Stimulated activated CD4-positive, alpha-beta T cell treated with anti-CD3 and anti-CD28 coated beads, Interleukin-4, amount 100 ng/mL, for 24 hours (primary cell): Measurements from ENCODE around the gene BBS4.
"Not testable (repeated sequence)": the region's sequence is repeated elsewhere in the genome, so short reads cannot be mapped to it uniquely, and the experiment has no call there.

ENCODE experiments used
- DNase-seq: peaks from one replicate; pipeline ENCODE4 v3.0.0-alpha.2; 2020

The BBS4 gene, protein sequence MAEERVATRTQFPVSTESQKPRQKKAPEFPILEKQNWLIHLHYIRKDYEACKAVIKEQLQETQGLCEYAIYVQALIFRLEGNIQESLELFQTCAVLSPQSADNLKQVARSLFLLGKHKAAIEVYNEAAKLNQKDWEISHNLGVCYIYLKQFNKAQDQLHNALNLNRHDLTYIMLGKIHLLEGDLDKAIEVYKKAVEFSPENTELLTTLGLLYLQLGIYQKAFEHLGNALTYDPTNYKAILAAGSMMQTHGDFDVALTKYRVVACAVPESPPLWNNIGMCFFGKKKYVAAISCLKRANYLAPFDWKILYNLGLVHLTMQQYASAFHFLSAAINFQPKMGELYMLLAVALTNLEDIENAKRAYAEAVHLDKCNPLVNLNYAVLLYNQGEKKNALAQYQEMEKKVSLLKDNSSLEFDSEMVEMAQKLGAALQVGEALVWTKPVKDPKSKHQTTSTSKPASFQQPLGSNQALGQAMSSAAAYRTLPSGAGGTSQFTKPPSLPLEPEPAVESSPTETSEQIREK

DNA sequence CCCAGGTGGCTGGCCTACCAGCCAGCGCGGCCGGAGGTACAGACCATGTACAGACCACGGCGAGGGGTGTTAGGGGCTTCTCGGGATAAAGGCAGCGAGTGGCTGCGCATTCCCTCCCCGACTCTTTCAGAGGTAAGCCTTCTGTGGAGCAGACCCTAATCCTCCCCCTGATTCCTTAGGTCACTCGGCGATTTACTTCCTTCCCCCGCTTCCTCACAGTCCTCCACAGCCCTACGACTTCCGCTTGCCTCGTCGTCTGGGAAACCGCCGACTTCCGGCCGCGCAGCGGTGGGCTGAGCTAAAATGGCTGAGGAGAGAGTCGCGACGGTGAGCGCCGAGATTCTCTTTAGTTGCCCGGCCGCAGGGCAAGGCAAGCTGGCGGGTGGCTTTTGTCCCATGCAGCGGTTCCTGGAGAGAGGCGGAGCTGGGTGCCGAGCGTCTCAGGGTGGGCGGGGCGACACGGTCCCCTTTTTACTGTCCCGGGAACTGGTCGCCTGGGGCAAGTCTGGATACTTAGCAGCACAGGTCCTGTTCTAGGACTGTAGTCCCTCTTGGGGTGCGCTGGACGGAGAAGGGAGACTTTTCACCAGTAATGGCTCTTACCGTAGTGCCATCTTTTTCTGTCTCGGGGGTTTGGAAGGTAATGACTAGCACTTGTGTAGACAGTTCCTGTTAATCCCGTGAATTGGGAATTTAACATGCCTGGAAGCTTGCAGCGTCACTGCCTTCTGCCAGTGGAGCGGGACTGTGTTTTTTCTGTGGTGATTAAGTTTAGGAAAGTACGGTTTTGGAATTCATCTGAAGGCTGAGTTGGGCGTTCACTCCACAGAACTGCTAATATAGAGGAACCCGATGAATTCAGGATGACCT, at the start of gene BBS4, which contains the start of gene HIGD2B:
BBS4 (plus strand) TSS at position 283 of the 870 bp plus-strand sequence; CDS start at position 304, 21 bp downstream.
HIGD2B (minus strand) TSS at position 258 of the 870 bp plus-strand sequence. CDS start 9,808 bp downstream, outside the sequence.
- peak; percentile 87 for DNase-seq

DNA sequence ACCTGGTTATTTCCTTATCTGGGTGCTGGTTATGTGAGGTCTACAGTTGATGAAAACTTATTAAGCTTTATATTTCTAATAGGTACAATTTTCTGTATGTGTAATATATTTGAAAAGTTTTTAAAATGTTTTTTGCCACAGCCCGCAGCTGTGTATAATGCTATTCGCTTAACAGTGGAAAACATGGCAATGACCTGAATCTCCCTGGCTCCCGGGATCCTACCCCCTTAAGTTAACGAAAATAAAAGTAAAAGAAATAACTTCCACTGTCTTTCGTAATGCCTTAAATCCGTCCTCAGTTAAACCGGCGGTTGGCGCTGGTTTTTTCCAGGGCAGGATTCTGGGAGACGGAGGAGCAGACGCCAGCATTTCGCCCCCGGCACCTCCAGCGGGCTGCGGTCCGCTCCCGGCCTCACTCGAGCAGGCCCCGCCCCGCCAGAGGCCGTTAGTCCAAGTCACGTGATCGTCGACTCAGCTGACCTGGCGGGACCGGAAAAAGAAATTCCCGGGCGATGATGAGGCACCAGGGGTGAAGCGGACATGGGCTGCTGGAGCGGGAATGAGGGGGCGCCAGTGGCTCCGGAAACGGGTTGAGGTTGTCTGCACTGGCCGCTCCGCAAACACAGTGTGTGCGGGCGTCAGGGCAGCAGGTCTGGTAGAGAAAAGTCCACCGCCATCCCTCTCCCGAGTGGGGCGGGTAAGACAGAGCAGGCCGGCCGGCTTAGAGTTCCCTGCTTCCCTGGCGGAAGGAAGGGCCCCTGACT, 49.3 kb upstream of the BBS4 start:
- DNase-seq = peak; percentile 72

- not testable (repeated sequence) for DNase-seq
Measured at GRCh38 chr15:72639759-72640483, 46.1 kb upstream of the BBS4 start.

DNA sequence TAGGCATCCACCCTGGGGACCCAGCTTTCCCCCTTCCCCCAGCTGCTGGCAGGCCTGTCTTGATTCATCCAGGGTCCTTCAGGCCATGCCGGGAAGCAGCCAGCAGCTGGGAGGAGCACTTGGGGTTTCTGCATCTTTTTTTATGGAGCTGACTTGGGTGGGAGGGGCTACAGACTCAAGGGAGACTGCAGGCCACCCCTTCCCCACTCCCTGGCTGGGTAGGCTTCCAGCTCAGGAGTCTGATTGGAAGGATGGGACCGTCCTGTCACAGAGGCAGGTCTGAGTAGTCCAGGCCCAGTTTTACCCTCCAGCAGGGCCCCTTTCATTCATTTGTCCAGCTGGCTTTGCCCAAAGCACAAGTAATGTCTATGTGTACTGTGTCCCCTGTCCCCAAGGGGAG, 43.7 kb upstream of the BBS4 start:
- not testable (repeated sequence) for DNase-seq

DNA sequence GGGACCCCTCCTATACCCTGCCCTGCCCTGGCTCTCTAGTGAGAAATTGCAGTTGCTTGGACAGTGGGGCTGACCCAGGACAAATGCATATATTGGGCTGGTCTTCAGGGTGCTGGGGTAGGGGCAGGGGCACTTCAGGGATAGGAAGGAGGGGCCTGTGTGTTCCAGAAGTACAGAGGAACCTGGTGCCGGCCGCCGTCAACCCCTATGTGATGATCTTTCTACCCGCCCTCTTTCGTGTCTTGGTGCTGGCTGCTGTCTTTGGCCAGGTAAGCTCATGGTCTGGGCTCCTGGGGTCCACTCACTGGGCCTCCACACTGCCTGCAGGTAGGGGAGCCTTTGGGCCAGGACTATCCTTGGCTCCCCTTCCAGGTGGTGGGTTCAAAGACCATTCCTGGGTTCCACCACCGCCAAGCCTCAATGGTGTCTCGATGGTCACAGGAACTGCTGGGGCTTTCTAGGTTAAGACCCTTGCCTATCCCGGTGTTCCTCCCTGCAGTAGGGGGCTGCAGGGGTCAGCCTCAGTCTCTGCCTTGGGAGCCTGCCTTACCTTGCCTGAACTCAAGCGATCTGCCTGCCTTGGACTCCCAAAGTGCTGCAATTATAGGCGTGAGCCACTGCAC, 37.3 kb upstream of the BBS4 start:
- not testable (repeated sequence) for DNase-seq

DNA sequence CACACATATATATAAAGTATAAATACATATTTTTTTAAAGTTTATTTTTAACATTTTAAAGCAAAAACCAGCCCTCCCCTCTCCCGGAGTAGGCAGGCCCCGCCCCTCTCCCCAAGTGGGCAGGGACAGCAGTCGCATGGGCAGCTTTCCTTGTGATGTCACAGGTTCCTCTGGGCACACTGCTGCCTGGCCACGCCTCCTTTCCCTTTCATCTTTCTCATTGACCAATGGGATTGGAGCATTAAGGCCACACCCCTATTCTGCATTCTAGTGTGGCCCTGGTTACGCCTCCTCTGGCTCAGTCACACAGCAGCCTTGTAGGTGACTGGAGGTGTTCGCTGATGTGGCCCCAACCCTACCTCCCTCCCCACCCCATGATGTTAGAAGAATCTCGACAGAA, 31.6 kb upstream of the BBS4 start, which contains the start of gene GOLGA6B:
GOLGA6B (plus strand) TSS at position 301 of the 400 bp plus-strand sequence; CDS start at position 342, 41 bp downstream.
- not testable (repeated sequence) for DNase-seq

GRCh38 chr15:72656014-72656413, 30.0 kb upstream of the BBS4 start:
- not testable (repeated sequence) for DNase-seq

DNA sequence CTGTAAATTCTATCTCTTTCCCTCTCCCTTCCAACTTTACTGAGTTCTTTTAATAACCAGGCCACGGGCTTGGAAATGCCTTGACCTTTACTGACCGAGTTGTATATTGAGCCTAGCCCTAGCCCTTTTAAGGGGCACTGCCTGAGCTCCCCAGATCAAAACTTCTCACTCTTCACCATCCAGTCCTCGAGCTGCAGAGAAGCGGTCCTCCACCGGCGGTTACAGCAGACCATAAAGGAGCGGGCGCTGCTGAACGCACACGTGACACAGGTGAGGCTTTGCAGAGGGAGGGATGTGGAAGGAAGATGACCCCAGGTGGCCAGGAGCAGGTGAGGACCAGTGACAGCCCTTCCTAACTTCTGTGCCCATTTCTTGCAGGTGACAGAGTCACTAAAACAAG, 24.9 kb upstream of the BBS4 start:
- not testable (repeated sequence) for DNase-seq

- not testable (repeated sequence) for DNase-seq
Measured at GRCh38 chr15:72663931-72664330, 22.1 kb upstream of the BBS4 start.

- DNase-seq = not testable (repeated sequence)
Measured at GRCh38 chr15:72665706-72666105, 20.3 kb upstream of the BBS4 start.

GRCh38 chr15:72669803-72670202, 16.2 kb upstream of the BBS4 start:
- not testable (repeated sequence) for DNase-seq

GRCh38 chr15:72670656-72671352, 15.2 kb upstream of the BBS4 start:
- peak; percentile 75 for DNase-seq

DNA sequence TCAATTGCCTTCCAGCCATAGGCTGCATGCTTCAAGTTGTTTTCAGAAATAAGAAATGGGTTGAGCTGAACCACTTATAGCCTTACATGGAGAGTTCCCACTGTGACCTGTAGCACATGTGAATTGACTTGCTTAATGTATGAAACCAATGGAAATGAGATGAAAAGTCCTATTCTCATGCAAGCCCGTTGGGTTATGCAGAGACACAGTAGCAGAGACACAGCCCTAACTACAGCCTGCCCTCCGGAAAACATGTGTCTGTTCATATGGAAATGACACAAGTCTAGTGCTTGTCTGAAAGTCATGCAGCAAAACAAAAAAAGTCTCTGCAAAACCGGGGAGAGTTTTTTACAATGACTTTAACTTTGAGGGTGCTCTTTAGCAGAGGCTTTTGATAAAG, 14.5 kb upstream of the BBS4 start:
- no peak for DNase-seq

- DNase-seq = no peak
Measured at GRCh38 chr15:72676838-72677237, 9.2 kb upstream of the BBS4 start.

- DNase-seq = no peak
Measured at GRCh38 chr15:72680931-72681330, 5.1 kb upstream of the BBS4 start.

- no peak for DNase-seq
Measured at GRCh38 chr15:72682772-72683171, 3.2 kb upstream of the BBS4 start.

DNA sequence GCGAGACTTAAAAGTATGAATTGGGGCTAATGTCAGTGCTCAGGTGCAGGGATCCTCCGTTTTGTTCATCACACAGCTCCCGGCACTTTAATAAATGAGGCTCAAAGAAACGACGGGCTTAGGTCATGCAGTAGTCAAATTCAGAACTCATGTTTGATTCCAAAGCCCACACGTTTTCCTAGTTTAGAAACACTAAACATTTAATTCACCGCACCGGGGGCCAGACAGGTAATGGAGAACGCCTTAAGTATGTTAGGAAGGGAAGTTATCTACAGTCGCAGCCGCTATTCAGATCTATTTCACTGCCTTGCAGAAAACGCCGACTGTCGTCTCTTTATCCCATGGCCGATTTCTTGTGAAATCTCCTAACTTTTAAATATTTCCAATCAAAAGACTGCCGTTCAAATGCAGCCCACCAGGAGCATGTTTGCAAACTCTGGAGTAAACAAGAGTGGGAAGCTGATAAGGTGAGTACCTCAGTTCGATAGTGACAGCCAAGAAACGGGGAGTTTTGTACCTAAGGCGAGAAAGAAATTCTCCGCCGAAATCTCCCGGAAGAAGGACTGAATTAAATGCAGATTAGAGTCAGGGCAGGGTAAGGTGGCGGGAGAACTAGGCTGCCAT, 594 bp upstream of the BBS4 start:
- DNase-seq = peak; percentile 4

DNA sequence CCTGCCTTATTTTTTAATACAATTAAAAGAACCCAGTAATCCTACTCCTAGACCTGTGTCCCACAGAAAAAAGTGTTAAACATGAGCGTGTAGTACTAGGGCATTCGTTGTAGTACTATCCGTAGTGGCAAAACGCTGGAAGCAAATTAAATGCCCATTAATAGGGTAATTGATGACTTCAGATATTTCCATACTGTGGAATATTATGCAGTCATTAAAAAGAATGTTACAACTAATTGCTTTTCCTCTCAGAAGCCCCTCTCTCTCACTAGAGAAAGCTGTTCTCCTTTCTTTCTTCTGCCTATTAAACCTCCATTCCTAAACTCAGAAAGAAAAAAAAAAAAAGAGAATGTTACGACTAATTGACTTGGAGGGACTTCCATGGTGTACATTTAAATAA, 2.7 kb downstream of the BBS4 start:
- no peak for DNase-seq

- DNase-seq = no peak
Measured at GRCh38 chr15:72690938-72691337, 4.9 kb downstream of the BBS4 start.

- DNase-seq = no peak
Measured at GRCh38 chr15:72698938-72699337, 12.9 kb downstream of the BBS4 start.
